H7 (cell line): ENCODE measurements around the gene SLC2A11. TPM values are rescaled to one million over a fixed set of nuclear protein-coding genes. Genes with fewer than 3 reads are reported as not detected.
A peak's percentile ranks its signal among the peaks of the same experiment; 100 is the strongest.

ENCODE experiments used
- DNase-seq: peaks from one replicate; pipeline ENCODE4 v3.0.0; 2012
- H3K27me3 ChIP-seq: 2 replicates; pipeline ENCODE4 v1.6.0; 2011; ENCODE audit warnings: mild to moderate bottlenecking, low read length; ENCODE audit not compliant: control insufficient read depth, insufficient read depth
- H3K36me3 ChIP-seq: replicated peaks from 2 replicates; pipeline ENCODE4 v1.5.1; 2011; ENCODE audit warnings: low read length; ENCODE audit not compliant: control insufficient read depth, insufficient read depth
- H3K4me3 ChIP-seq: 2 replicates; pipeline ENCODE4 v1.5.1; 2011; ENCODE audit warnings: low read depth, mild to moderate bottlenecking, control low read depth, low read length, moderate library complexity; ENCODE audit not compliant: insufficient read depth
- total RNA-seq: library from RNA; depleted of rRNA; stranded (reverse); fragments of >200 nt; shearing (Covaris generic); gene quantifications from 2 replicates; pipeline ENCODE4 v1.2.3, GENCODE V29; 2014

The SLC2A11 gene
- total RNA-seq, 1 experiment from 2014 or later = 10.7 TPM

DNA sequence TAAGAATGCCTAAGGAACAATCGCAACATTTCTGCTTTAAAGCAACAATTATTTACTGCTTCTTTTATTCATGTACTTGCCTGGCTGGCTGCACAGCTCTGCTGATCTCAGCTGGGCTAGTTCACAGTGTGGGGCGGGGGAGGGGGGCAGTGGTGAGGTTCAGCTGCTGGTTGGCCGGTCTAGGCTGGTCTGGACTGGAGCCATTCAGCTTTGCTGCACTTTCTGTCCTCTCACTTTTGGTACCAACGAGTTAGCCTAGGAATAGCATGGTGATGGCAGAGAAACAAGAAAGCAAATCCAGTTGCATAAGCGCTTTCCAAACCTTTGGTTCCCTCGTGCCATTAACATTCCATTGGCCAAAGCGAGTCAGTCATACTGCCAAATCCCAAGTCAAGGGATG, 20.5 kb downstream of the SLC2A11 start:
- H3K4me3 ChIP-seq = no peak overlapping the region
- DNase-seq = peak; percentile 58
- no peaks in the 10 kb centered on the region; the same call in 1 of the 2 replicates for H3K36me3 ChIP-seq
- H3K27me3 ChIP-seq = no peaks in the 10 kb centered on the region

DNA sequence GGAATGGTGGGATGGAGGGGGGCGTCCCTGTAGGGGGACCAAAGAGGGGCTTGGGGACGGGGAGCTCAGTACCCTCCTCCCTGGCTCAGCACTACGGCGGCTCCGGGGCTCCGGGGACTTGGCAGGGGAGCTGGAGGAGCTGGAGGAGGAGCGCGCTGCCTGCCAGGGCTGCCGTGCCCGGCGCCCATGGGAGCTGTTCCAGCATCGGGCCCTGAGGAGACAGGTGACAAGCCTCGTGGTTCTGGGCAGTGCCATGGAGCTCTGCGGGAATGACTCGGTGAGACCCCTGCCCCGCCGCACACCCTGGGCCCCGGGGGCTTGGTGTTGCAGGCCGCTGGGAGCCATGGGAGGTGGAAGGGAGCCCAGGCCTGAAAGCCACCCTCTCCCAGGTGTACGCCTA, 24.7 kb downstream of the SLC2A11 start:
- DNase-seq = no peak

DNA sequence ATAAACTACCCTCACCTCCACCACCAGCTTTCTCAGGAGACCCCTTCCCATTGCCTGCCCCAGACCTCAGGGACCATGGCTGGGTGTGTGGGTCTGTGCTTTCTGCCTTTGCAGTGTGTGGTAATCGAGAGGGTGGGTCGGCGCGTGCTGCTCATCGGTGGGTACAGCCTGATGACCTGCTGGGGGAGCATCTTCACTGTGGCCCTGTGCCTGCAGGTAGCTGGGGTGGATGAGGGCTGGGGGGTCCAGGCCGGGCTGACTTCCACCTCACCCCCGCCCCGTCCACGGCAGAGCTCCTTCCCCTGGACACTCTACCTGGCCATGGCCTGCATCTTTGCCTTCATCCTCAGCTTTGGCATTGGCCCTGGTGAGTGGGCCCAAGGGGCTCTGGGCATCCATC, 26.0 kb downstream of the SLC2A11 start:
- no peak for DNase-seq
- Histone ChIP-seq H3K27me3 (no peaks in the 10 kb centered on the region), H3K4me3 (no peak overlapping the region), H3K36me3 (no peaks in the 10 kb centered on the region; the same call in 1 of the 2 replicates)

More for the DNA sequence above, 24.7 kb downstream of the SLC2A11 start:
- H3K27me3 ChIP-seq = no peaks in the 10 kb centered on the region
- H3K4me3 ChIP-seq = no peak overlapping the region
- no peaks in the 10 kb centered on the region; the same call in 1 of the 2 replicates for H3K36me3 ChIP-seq

DNA sequence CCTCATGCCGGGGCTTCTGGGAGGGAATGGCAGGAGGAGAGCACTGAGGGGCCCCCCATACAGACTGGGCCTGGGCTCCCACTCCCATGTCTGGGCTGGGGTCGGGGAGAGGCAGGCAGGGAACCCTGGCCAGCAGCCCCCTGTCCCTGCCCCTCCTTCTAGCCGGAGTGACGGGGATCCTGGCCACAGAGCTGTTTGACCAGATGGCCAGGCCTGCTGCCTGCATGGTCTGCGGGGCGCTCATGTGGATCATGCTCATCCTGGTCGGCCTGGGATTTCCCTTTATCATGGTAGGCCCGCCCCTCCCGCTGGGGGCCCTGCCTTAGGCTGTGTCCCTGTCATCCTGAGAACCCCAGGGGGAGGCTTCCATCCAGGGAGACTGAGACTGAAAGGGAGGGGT, 26.5 kb downstream of the SLC2A11 start:
- Histone ChIP-seq H3K4me3 (no peak overlapping the region), H3K27me3 (no peaks in the 10 kb centered on the region), H3K36me3 (no peaks in the 10 kb centered on the region; the same call in 1 of the 2 replicates)
- no peak for DNase-seq

DNA sequence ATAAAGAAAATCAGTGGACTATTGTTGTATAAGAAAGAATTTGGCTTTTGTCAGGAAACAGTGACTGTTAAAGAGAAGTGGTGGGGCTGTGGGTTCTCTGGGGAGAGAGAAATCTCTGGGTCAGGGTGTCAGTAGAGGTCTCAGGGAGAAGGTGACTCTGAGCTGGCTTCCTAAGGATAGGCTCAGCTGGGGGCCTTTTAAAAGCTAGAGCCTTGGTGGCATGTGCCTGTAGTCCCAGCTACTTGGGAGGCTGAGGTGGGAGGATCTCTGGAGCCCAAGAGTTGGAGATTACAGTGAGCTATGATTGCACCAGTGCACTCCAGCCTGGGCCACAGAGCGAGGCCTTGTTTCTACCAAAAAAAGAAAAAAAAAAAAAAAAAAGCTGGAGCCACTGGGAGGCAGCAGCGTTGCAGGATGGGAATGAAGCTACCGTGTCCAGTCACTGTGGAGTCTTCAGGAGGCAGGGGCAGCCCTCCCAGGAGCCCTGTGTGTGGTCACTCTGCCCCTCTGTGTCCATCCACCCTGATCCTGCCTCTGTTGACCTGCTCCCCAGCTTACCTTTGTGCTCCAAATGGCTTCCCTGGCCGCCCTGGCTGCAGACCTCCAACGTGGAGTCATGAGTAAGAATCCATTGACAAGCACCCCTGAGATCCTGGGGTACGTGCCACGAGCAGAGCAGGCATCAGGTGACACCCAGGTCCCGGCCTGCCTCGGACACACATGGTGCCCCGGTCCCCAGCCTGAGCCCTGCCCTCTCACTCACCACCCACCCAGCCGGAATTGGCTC, 31.1 kb downstream of the SLC2A11 start:
- H3K36me3 ChIP-seq = no peaks in the 10 kb centered on the region
- no peak overlapping the region for H3K4me3 ChIP-seq
- DNase-seq = peak; percentile 77
- no peaks in the 10 kb centered on the region; the same call in 1 of the 2 replicates for H3K27me3 ChIP-seq

DNA sequence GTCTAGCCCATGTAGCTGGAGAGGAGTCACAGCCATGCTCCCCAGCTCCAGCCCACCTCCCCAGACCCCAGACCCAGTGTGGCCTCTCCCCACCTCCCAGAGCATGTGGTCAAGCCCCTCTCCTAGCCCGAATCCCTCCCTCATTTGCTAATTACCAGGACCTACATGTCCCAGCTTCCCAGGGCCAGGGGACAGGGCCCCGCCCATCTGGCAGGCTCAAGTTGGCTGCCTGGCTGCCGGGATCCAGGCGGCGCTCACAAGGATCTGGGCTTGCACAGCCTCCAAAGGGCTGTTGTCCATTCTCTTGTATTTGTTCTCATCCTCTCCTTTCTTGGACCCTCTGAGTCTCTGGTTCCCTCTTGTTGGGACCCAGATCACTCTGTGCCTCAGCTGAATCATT, 31.9 kb downstream of the SLC2A11 start:
- no peak overlapping the region for H3K4me3 ChIP-seq
- DNase-seq = peak; percentile 67
- no peaks in the 10 kb centered on the region for H3K36me3 ChIP-seq
- no peaks in the 10 kb centered on the region; the same call in 1 of the 2 replicates for H3K27me3 ChIP-seq

DNA sequence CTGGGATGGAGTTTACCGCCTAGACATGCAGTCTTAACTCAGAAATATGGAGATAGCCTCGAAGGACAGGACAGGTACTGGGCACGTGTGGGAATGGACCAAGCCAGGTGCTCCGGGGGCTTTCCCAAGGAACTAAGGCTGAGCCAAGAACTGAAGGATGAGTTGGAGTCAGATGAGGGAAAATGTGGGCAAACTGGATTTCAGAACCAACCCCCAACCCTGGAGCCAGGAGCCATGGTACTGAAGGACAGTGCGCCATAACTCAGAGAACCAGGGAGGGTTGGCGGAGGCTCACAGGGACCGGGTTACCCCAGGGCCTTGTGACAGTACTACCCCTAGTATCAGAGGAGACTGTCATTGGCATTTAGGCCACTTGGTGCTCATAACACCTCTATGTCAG, 34.1 kb downstream of the SLC2A11 start:
- H3K36me3 ChIP-seq = peaks cover 10% of the 10 kb centered on the region
- no peak overlapping the region for H3K4me3 ChIP-seq
- H3K27me3 ChIP-seq = no peaks in the 10 kb centered on the region; the same call in 1 of the 2 replicates
- no peak for DNase-seq

DNA sequence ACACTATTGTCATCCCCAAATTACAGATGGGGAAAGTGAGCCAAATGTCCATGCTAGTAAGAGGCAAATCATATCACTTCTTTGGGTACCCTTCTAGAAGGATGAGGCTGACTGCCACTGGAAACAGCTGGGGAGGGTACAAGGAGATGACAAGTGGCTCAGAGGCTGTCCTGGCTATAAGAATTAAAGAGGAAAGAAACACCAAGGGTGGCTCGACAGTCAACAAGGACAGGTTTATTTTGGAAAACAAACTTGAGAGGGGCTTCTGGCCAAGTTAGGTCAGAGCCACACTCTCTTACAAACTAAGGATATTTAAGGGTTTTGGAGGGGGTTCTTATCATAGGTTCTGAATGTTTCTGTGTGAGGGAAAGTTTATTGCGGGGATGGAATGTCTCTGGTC, 34.5 kb downstream of the SLC2A11 start:
- H3K36me3 ChIP-seq = peaks cover 13% of the 10 kb centered on the region
- no peak overlapping the region for H3K4me3 ChIP-seq
- DNase-seq = no peak

DNA sequence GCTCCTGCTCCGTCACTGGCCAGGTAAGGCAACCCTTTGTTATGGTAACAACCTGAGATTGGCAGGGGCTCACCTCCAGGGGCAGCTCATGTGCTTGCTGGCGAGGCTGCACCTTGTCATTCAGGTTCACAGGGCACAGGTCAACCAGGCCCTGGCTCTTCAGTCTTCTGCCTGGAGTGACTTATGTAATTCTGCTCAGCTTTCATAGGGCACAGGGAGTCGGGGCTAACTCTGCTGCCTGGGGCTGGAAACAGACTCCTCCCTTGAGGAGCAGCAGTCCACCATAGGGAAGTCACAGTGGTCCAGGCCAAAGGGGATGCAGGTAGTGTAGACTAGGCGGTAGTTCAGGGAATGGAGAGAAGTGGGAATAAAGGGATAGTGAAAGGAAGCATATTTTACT, 35.0 kb downstream of the SLC2A11 start:
- peaks cover 15% of the 10 kb centered on the region for H3K36me3 ChIP-seq
- DNase-seq = no peak
- no peak overlapping the region for H3K4me3 ChIP-seq
- no peaks in the 10 kb centered on the region; the same call in 1 of the 2 replicates for H3K27me3 ChIP-seq

More for the DNA sequence above, 34.5 kb downstream of the SLC2A11 start:
- H3K27me3 ChIP-seq = no peaks in the 10 kb centered on the region; the same call in 1 of the 2 replicates

DNA sequence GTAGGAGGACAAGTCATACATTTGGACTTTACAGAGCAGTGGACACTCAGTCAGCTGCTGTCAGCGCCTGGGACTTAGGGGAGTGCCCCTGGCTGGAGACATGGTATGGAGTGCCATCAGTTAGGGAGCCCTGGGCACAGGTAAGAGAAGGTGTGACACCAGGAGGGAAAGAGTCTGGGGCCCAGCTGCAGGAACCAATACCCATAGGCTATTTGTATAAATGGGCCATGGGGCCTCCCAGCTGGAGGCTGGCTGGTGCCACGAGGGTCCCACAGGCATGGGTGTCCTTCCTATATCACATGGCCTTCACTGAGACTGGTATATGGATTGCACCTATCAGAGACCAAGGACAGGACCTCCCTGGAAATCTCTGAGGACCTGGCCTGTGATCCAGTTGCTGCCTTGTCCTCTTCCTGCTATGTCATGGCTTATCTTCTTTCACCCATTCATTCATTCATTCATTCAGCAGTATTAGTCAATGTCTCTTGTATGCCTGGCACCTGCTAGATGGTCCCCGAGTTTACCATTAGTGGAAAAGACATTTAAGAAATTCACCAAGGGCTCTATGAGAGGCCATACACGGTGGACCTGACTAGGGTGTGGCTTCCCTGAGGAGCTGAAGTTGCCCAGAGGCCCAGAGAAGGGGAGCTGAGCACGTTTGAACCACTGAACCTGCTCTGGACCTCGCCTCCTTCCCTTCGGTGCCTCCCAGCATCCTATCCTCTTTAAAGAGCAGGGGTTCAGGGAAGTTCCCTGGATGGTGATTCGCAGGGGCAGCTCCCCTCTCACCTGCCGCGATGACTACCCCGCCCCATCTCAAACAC, 35.7 kb downstream of the SLC2A11 start:
- DNase-seq = no peak
- no peaks in the 10 kb centered on the region; the same call in 1 of the 2 replicates for H3K27me3 ChIP-seq
- H3K4me3 ChIP-seq = peak overlapping the region; percentile 96
- peaks cover 16% of the 10 kb centered on the region for H3K36me3 ChIP-seq

DNA sequence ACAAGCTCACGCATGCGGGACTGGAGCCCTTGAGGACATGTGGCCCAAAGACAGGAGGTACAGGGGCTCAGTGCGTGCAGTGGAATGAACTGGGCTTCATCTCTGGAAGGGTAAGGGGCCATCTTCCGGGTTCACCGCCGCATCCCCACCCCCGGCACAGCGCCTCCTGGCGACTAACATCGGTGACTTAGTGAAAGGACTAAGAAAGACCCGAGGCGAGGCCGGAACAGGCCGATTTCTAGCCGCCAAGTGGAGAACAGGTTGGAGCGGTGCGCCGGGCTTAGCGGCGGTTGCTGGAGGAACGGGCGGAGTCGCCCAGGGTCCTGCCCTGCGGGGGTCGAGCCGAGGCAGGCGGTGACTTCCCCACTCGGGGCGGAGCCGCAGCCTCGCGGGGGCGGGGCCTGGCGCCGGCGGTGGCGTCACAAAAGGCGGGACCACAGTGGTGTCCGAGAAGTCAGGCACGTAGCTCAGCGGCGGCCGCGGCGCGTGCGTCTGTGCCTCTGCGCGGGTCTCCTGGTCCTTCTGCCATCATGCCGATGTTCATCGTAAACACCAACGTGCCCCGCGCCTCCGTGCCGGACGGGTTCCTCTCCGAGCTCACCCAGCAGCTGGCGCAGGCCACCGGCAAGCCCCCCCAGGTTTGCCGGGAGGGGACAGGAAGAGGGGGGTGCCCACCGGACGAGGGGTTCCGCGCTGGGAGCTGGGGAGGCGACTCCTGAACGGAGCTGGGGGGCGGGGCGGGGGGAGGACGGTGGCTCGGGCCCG, 36.5 kb downstream of the SLC2A11 start, which contains the start of gene MIF:
Gene MIF (plus strand): TSS at position 439 of the 765 bp plus-strand sequence. CDS start 92 bp downstream, at position 531.
- peak; percentile 99 for DNase-seq
- no peaks in the 10 kb centered on the region; the same call in 1 of the 2 replicates for H3K27me3 ChIP-seq
- H3K4me3 ChIP-seq = peak within 1 kb of the TSS; percentile 96
- H3K36me3 ChIP-seq = peaks cover 16% of the 10 kb centered on the region

DNA sequence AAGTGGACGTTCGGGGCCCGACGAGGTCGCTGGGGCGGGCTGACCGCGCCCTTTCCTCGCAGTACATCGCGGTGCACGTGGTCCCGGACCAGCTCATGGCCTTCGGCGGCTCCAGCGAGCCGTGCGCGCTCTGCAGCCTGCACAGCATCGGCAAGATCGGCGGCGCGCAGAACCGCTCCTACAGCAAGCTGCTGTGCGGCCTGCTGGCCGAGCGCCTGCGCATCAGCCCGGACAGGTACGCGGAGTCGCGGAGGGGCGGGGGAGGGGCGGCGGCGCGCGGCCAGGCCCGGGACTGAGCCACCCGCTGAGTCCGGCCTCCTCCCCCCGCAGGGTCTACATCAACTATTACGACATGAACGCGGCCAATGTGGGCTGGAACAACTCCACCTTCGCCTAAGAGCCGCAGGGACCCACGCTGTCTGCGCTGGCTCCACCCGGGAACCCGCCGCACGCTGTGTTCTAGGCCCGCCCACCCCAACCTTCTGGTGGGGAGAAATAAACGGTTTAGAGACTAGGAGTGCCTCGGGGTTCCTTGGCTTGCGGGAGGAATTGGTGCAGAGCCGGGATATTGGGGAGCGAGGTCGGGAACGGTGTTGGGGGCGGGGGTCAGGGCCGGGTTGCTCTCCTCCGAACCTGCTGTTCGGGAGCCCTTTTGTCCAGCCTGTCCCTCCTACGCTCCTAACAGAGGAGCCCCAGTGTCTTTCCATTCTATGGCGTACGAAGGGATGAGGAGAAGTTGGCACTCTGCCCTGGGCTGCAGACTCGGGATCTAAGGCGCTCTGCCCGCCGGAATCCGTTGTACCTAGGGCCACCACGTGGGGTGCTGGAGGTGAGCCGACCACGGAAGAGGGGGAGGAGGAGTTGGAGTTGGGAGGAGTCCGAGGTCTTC, 37.3 kb downstream of the SLC2A11 start:
- peak; percentile 96 for DNase-seq
- Histone ChIP-seq H3K4me3 (peak overlapping the region; percentile 96), H3K27me3 (no peaks in the 10 kb centered on the region; the same call in 1 of the 2 replicates), H3K36me3 (peaks cover 16% of the 10 kb centered on the region)

DNA sequence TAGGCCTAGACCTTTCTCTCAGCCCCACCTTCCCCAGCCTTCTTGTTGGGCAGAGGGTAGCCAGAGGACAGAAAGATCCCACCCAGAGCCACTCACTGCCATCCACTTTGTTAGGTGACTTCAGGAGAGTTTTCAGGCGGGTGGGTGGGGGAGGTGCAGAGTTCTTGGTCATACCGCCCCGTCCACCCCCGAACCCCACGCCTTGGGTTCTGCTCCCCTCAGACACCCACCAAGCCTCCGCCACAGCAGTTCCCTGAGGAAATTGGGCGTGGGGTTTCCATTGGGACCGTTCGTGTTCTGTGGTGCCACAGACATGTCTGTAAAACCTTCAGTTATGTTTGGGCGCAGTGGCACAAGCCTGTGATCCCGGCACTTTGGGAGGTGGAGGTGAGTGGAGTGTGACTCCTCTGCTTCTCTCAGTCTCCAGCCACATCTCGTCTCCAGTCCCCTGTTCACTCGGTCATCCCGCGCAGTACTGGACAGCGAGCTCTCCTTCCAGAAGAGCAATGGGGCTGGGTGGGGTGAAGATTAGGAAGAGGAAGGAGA, 38.0 kb downstream of the SLC2A11 start:
- no peaks in the 10 kb centered on the region; the same call in 1 of the 2 replicates for H3K27me3 ChIP-seq
- H3K4me3 ChIP-seq = peak overlapping the region; percentile 96
- DNase-seq = no peak
- H3K36me3 ChIP-seq = peaks cover 16% of the 10 kb centered on the region
